ENCODE data around the gene LDHAL6B.

- TF ChIP-seq CTCF (conservative IDR thresholded peaks at IDR 0.05; ENCODE audit: low read depth in 2 of 2) (no peak), EZH2phosphoT487 (IDR thresholded peaks at IDR 0.05; ENCODE audit: unreplicated experiment) (no peak)
These were observed 14.8 kb upstream of the LDHAL6B start for GRCh38 chr15:59191855-59192237.
